SIG-M5 (cell line): ENCODE data around the gene FLAD1.
"Not testable (repeated sequence)": the region's sequence is repeated elsewhere in the genome, so short reads cannot be mapped to it uniquely, and the experiment has no call there.

ENCODE experiments used
- DNase-seq: peaks from one replicate; lab custom pipeline; 2025; lab: John Stamatoyannopoulos, UW

The FLAD1 gene

GRCh38 chr1:154969246-154969645 is 13.9 kb upstream of the FLAD1 start:
- no peak for DNase-seq

DNA sequence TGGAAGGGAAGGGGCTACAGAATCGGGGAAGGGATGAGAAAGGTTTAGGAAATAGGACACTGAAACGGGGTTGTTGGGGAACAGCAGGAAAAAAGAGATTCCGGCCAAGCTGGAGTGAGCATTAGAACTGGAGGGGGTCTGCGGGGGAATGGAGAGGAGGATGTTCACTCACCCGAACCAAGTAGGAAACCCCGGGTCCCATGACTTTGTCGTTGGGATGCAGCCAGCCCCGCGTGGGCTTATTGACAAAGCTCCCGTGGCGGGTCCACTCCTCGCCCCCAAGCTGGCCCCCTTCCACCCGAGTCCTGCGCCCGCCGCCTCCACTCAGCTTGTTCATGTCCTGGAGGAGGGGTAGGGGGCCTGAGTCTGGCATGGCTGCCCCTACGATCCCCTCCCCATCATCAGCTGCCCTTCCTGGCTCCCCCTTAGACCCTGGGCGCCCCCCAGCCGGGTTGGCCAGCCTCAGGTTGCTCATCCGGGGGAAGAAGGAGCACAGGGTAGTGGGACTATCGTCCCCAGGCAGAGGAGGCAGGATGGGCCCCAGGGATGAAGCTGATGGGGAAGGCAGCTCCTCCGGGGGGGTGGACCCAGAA is 13.2 kb upstream of the FLAD1 start:
- DNase-seq: no peak

DNA sequence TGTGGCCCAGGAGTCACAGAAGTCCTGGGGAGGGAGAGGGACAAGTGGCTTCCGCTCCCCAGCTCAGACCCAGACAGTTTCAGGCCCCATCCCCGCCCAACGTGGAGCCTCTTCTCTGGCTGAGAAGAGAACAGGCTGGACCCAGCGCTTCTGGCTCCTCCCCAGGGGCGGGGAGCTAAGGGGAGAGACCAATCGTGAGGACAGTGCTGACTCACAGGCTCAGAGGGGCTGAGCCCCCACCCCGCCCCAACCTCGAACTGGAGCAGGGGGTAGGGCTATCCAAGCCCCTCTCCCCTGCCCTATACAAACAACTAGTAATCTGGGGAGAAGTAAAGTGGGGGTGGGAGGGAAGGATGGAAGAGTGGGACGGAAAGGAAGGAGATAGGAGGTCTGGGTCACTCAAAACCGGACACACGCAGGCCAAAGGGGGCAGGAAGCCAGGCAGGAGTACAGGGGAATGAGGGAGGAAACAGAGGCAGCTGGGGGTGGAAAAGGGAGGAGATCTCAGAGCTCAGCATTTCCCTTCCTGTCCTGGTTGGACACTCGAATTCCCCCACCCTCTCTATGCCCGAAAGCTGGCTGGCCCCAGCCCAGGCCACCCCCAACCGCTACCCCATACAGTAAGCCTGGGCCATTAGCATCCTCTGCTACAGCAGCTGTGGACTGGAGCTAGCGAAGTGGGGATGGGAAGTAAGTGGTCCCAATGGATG is 12.4 kb upstream of the FLAD1 start, which contains the start of gene SHC1:
Gene SHC1 (minus strand): TSS at position 117 of the 710 bp plus-strand sequence. CDS start 221 bp downstream, outside the sequence.
- no peak for DNase-seq

DNA sequence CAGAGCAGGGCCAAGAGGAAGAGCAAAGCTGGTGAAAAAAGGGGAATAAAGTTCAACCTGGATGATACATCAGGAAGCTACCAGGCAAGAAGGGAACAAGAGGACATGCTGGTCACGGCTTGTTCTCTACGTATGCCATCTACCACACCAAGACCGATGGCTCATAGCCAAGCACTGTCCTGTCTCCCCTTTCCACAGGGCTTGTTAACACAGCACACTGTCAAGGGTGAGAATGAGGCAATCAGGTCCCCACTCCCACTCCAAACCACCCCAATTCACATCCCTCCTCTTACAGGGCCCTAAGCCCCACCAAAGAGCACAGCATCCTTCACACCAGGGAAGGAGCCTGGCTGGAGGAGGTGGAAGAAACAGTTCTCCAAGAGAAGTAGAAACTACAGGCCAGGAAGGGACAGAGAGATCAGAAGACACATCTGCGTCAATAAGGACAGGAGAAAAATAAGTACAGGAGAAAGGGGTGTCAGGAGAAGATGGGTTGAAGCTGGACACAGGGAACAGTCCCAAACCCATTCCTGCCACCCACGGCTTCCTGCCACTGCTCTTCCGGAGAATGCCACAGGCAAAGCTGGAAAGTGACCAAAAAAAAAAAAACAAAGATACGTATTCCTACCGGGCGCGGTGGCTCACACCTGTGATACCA is 11.7 kb upstream of the FLAD1 start:
- no peak for DNase-seq

GRCh38 chr1:154972213-154972516 is 11.0 kb upstream of the FLAD1 start:
- no peak for DNase-seq

DNA sequence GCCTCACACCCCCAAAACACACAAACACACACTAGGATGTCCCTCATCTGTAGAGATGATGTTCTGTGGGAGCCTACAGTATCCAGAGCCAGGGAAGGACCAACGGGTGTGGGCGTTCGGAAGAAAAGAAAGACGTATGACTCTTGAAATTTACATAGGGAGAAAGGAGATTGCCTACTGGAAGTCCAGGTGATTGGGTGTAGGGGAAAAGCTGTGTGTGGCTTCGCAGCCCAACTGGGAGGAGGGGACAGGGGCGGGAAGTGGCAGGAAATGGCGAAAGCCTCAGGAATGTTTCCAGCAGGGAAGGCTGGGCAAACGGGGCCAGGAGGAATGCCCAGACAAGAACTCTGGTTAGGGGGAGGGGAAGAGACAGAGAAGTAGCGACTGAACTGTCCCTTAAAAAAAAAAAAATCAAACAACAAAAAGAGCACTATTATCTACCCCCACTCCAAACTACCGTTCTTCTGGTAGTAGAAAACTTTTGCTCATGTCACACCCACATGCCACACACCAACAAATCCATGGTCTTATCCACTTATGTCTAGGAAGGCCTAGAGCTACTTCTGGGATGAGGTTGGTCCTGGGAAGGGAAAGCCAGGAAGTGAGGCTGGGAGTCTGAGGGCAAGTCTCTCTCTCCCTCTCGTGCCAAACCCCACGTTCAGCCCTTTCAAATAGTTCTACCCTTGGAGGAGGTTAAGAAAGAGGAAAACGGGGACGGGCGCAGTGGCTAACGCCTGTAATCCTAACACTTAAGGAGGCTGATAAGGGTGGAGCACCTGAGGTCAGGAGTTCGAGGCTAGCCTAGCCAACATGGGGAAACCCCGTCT is 10.4 kb upstream of the FLAD1 start:
- DNase-seq: no peak

DNA sequence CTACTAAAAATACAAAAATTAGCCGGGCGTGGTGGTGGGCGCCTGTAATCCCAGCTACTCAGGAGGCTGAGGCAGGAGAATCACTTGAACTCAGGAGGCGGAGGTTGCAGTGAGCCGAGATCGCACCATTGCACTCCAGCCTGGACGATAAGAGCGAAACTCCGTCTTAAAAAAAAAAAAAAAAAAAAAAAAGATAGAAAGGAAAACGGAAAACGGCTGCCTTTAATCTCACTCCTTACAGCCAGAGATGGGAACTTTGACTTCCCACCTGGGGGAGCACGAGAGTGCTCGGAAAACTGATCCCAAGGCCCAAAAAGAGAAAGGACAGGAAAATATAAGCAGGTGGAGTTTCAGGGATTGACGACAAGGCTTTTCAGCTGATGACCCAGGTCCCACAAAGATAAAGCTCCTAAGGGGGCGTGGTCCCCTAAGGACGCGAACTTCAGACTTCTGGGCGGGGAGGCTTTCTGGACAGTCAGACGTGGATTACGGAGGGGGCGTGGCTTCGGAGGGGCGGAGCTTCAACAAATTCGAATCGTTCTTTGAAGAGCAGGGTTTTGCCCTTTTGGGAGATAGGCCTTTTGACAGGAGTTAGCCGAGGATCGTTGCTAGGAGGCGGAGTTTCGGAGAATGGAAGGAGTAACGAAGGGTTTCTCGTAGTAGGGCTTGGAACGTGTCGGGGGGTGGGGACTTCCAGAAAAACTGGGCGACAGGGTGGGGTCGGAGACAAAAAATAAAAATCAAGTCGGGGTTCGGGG is 9.6 kb upstream of the FLAD1 start:
- DNase-seq: peak; percentile 87

DNA sequence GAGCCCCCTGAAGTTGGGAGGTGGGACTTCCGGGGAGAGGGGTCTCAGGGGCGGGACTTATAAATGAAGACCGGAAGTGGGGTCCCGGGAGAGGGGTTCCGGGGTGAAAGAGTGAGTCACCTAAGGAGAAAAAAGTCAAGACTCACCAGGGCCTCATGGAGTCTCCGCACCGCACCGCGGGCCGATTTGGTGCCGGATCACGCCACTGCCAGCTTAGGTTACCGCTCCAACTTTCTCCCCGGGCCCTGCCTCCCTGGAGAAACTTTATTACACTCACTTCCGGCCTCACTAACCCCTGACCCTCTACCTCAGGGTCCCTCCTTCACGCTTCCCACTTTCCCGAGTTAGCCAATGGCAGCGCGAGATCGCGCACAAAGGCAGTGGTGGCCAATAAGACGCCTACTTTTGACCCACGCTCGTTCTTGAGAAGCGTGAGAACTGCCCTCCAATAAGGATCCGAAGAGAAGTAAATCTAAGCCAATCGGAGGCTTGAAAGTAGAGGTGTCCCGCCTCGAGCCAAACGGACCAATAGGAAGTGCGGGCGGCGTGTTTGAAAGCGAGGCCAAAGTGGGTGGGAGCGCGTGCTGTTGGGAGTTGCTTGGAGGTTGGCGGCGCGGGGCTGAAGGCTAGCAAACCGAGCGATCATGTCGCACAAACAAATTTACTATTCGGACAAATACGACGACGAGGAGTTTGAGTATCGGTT is 8.9 kb upstream of the FLAD1 start, which contains the start of gene CKS1B:
Gene CKS1B (plus strand): TSS at position 580 of the 706 bp plus-strand sequence. CDS start 65 bp downstream, at position 645.
- peak; percentile 100 for DNase-seq

GRCh38 chr1:154974808-154975408 is 8.2 kb upstream of the FLAD1 start:
- DNase-seq: peak; percentile 90

DNA sequence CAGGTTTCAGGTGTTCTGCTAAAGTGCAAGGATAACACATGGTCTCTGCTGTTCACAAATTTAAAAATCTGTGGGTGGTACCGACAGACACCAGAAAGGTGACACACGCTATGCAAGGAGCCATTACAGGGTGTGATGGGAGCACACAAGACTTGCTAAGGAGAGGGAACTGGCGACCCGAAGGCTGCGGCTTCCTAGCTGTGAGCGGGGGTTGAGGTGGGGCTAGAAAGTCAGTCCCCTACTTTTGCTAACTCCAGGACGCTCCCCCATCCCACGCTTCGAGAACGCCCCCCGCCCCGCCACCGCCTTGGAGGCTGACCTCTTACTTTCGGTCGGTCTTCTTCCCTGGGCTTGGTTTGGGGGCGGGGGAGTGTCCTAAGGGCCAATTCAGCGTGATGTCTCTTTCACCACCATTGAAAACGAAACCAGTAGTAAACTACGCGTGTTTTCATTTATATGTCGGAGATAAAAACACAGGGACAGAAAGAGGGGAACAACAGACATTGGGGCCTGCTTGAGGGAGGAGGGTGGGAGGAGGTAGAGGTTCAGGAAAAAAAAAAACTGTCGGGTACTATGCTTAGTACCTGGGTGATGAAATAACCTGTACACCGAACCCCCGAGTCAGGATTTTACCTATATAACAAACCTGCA is 7.6 kb upstream of the FLAD1 start:
- no peak for DNase-seq

DNA sequence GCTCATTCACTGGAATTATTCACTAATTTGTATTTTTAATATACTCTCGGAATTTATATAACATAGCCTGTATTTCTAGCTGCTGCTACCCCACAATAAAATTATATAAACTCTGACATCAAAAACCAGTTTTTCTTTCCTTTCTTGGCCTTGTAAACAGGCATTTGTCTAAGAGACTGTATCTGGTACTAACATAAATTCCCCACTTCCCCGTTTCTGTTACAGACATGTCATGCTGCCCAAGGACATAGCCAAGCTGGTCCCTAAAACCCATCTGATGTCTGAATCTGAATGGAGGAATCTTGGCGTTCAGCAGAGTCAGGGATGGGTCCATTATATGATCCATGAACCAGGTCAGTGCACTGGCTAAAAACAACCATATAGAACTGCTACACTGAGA is 5.4 kb upstream of the FLAD1 start:
- DNase-seq: not testable (repeated sequence)

DNA sequence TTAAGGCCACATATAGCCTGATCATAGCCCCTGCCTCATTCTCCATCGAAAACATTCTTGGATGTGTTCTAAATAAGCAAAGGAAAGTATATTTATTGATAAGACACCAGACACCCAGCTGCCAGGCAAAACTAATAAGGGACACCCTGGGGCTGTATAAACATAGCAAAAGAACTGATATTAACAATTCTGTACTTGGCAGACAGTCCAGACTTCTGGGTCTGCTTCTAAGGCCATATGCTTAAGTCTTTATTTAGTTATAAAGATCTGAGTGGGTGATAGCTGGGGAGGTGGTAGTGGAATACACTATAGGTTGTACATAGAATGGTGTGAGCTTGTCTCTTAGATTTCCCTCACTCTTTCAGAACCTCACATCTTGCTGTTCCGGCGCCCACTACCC is 4.8 kb upstream of the FLAD1 start:
- DNase-seq: no peak

- no peak for DNase-seq
Measured at GRCh38 chr1:154982341-154982740, 803 bp upstream of the FLAD1 start.

- no peak for DNase-seq
Measured at GRCh38 chr1:154983776-154984466, 777 bp downstream of the FLAD1 start.

GRCh38 chr1:154986736-154987135 is 3.6 kb downstream of the FLAD1 start:
- DNase-seq: not testable (repeated sequence)

DNA sequence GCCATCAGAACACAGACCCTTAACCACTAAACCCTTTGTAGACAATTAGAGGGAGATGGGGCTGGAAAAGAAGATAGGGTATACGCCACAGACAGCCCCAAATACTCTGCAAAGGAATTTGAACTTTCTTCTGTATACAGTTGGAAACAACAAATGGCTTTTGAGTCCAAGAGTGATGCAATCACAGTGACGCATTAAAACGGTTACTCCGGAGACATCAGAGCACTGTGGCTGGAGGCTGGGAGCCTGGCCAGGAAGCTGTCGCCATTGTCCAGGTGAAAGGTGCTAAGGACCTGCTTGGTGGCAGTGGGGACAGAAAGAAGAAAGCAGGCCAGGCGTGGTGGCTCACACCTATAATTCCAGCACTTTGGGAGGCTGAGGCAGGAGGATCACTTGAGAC is 4.2 kb downstream of the FLAD1 start:
- DNase-seq: no peak

DNA sequence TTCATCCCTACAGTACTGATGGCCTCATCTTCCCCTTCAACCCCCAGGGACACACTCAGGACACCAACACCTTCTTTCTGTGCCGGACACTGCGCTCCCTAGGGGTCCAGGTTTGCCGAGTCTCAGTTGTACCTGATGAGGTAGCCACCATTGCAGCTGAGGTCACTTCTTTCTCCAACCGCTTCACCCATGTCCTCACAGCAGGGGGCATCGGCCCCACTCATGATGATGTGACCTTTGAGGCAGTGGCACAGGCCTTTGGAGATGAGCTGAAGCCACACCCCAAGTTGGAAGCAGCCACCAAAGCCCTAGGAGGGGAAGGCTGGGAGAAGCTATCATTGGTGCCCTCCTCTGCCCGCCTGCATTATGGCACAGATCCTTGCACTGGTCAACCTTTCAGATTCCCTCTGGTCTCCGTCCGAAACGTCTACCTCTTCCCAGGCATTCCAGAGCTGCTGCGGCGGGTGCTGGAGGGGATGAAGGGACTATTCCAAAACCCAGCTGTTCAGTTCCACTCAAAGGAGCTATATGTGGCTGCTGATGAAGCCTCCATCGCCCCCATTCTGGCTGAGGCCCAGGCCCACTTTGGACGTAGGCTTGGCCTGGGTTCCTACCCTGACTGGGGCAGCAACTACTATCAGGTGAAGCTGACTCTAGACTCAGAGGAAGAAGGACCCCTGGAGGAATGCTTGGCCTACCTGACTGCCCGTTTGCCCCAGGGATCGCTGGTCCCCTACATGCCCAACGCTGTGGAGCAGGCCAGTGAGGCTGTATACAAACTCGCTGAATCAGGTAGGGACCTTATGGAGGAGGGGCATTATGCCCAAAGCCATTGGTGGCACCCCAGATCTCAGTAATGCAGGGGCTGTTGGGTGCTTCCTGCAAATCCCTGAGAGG is 5.2 kb downstream of the FLAD1 start:
- DNase-seq: no peak

- no peak for DNase-seq
Measured at GRCh38 chr1:154989195-154989860, 6.2 kb downstream of the FLAD1 start.
